HepG2 (cell line): Measurements from ENCODE around the gene PRRT2. TPM values are rescaled to one million over a fixed set of nuclear protein-coding genes. Genes with fewer than 3 reads are reported as not detected.

ENCODE experiments used
- ASH2L ChIP-seq: fragments of 300-600, 200-600 bp; sonication (generic); IDR thresholded peaks from 2 replicates; pipeline ENCODE4 v1.7.0; 2017; ENCODE audit warnings: low read depth, mild to moderate bottlenecking, moderate library complexity, mixed read lengths, low read length; ENCODE audit not compliant: insufficient read length
- FOSL2 ChIP-seq: sonication (generic); formaldehyde crosslinking; IDR thresholded peaks from 2 replicates; pipeline ENCODE4 v1.4.0; 2020; ENCODE audit warnings: missing genetic modification reagents
- KLF13 ChIP-seq: sonication (generic); formaldehyde crosslinking; IDR thresholded peaks from 2 replicates; pipeline ENCODE4 v1.4.0; 2020; ENCODE audit warnings: mild to moderate bottlenecking, missing genetic modification reagents
- KLF16 ChIP-seq, 2 experiments: sonication (generic) in 1 of 2; formaldehyde crosslinking in 1 of 2; IDR thresholded peaks; 2 replicates each; pipeline versions ENCODE4 v1.6.1 to v1.8.0; 2016 to 2023; ENCODE audit warnings: missing genetic modification reagents in 2 of 2, missing compliant biosample characterization in 1 of 2
- MIER3 ChIP-seq: IDR thresholded peaks from 2 replicates; pipeline ENCODE4 v1.6.1; 2016; ENCODE audit warnings: missing compliant biosample characterization, borderline replicate concordance
- RFXANK ChIP-seq: IDR thresholded peaks from 2 replicates; pipeline ENCODE4 v1.6.1; 2016
- SMARCE1 ChIP-seq: fragments of 450-650 bp; IDR thresholded peaks from 2 replicates; pipeline ENCODE4 v1.6.1; 2017; ENCODE audit warnings: borderline replicate concordance
- TSC22D2 ChIP-seq: sonication (generic); formaldehyde crosslinking; IDR thresholded peaks from 2 replicates; pipeline ENCODE4 v1.5.1; 2020; ENCODE audit warnings: missing genetic modification reagents, mild to moderate bottlenecking, borderline replicate concordance
- WIZ ChIP-seq: sonication (generic); formaldehyde crosslinking; IDR thresholded peaks from 2 replicates; pipeline ENCODE4 v1.5.1; 2020; ENCODE audit warnings: mild to moderate bottlenecking, missing genetic modification reagents
- ZBTB7A ChIP-seq: sonication (generic); formaldehyde crosslinking; IDR thresholded peaks from 2 replicates; pipeline ENCODE4 v1.8.0; 2022; ENCODE audit warnings: mild to moderate bottlenecking, missing genetic modification reagents
- ZNF703 ChIP-seq: sonication (generic); formaldehyde crosslinking; IDR thresholded peaks from 2 replicates; pipeline ENCODE4 v1.5.1; 2020; ENCODE audit warnings: missing genetic modification reagents, mild to moderate bottlenecking, moderate library complexity, borderline replicate concordance
- polyA plus RNA-seq, 8 experiments: library from polyadenylated mRNA; depleted of rRNA in 3 of 8; stranded (reverse) in 7 of 8; unstranded in 1 of 8; fragments of >200 nt; fragmentation: Illumina TruSeq in 4 of 8; extraction: Trizol in 4 of 8; gene quantifications; 2 replicates each; pipeline versions ENCODE4 v1.2.1 to v1.2.3, GENCODE V29; 2011 to 2016; ENCODE audit warnings: low read depth in 4 of 8, missing spikeins in 1 of 8, mixed read lengths in 1 of 8; ENCODE audit not compliant: insufficient read depth in 1 of 8
- total RNA-seq, 5 experiments: library from RNA; depleted of rRNA; stranded (reverse); fragments of >200 nt; fragmentation: Illumina TruSeq; extraction: Trizol; gene quantifications; 2 replicates each; pipeline ENCODE4 v1.2.3, GENCODE V29; 2016; ENCODE audit warnings: low read depth in 1 of 5
- TF ChIP-seq, protein P1 (sequence below): sonication (generic); formaldehyde crosslinking; IDR thresholded peaks from 2 replicates; pipeline ENCODE4 v1.5.0; 2020; ENCODE audit warnings: mild to moderate bottlenecking, missing genetic modification reagents, moderate library complexity
- TF ChIP-seq, protein P2 (sequence below): sonication (generic); formaldehyde crosslinking; IDR thresholded peaks from 2 replicates; pipeline ENCODE4 v1.4.0; 2020; ENCODE audit warnings: mild to moderate bottlenecking, missing genetic modification reagents
- TF ChIP-seq, protein P3 (sequence below): sonication (generic); formaldehyde crosslinking; IDR thresholded peaks from 2 replicates; pipeline ENCODE4 v1.8.0; 2022; ENCODE audit warnings: mild to moderate bottlenecking, missing genetic modification reagents; ENCODE audit not compliant: insufficient replicate concordance
- TF ChIP-seq, protein P4 (sequence below): sonication (generic); formaldehyde crosslinking; IDR thresholded peaks from 2 replicates; pipeline ENCODE4 v1.5.0; 2020; ENCODE audit warnings: mild to moderate bottlenecking, missing genetic modification reagents, borderline replicate concordance

Gene PRRT2
- total and polyA plus RNA-seq, 2 of the 13 experiments (the other 11 are each of a cell fraction or from before 2014, with no cell fraction given): 0.51 to 1.1 TPM

DNA sequence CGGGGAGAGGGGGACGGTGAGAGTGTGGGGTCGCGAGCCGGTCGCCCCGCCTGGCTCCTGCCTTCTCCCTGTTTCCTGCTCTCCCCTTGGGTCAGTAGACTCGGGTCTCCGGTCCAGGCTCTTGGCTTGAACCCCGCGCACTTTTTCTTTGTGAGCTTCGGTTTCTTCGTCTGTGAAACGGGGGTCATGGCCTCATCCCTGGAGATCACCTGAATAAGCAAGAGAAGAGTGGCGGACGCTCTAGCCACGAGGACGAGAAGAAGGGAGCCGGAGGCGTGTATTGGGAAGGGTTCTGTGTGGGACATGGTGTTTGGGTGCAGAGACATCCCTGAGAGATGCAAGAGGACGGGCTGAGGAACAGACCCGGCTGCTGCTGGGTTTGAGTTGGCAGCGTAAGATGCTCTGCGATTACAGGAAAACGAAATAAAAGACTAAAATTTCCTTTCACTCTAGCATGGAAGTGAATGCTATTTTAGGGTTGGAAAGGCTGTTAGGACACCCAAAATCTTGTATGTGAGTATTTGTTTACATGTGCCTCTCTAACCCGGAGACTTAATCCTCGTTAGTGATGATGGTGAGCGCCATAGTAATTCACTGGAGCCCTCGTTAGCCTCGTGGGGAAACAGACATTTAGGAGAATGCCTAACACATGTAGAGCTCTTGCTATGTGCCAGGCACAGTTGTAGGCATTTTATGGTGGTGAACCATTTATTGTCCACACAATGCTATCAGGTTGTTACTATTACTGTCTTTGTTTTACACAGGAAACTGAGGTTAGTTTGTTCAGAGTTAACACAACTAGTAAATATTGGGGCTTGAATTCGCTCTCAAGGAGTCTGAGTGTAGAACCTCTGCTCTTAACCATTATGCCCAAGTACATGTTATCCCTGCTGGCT lies 20.8 kb upstream of the PRRT2 start (continued):
- TF ChIP-seq, protein P1, sequence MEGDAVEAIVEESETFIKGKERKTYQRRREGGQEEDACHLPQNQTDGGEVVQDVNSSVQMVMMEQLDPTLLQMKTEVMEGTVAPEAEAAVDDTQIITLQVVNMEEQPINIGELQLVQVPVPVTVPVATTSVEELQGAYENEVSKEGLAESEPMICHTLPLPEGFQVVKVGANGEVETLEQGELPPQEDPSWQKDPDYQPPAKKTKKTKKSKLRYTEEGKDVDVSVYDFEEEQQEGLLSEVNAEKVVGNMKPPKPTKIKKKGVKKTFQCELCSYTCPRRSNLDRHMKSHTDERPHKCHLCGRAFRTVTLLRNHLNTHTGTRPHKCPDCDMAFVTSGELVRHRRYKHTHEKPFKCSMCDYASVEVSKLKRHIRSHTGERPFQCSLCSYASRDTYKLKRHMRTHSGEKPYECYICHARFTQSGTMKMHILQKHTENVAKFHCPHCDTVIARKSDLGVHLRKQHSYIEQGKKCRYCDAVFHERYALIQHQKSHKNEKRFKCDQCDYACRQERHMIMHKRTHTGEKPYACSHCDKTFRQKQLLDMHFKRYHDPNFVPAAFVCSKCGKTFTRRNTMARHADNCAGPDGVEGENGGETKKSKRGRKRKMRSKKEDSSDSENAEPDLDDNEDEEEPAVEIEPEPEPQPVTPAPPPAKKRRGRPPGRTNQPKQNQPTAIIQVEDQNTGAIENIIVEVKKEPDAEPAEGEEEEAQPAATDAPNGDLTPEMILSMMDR (CRISPR knock-in tag): 0 out of 2 replicates have a peak, but pooled peaks have one; percentile 6
- TF ChIP-seq KLF13 (CRISPR knock-in tag) (peak; percentile 10; the same call in 1 of the 2 replicates), ZNF703 (CRISPR knock-in tag) (0 out of 2 replicates have a peak, but pooled peaks have one; percentile 45), FOSL2 (CRISPR knock-in tag) (no peak), RFXANK (CRISPR knock-in tag) (no peak), ZBTB7A (0 out of 2 replicates have a peak, but pooled peaks have one; percentile 38), ASH2L (peak; percentile 88), MIER3 (CRISPR knock-in tag) (no peak), TSC22D2 (CRISPR knock-in tag) (0 out of 2 replicates have a peak, but pooled peaks have one; percentile 6), SMARCE1 (no peak), WIZ (no peak), KLF16 (CRISPR knock-in tag; IDR thresholded peaks at IDR 0.05) (peak in 1 of 2 experiments; percentile 25; a peak in 1 of 4 replicates)
- TF ChIP-seq, protein P2, sequence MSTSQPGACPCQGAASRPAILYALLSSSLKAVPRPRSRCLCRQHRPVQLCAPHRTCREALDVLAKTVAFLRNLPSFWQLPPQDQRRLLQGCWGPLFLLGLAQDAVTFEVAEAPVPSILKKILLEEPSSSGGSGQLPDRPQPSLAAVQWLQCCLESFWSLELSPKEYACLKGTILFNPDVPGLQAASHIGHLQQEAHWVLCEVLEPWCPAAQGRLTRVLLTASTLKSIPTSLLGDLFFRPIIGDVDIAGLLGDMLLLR (CRISPR knock-in tag): 0 out of 2 replicates have a peak, but pooled peaks have one; percentile 3
- TF ChIP-seq, protein P3, sequence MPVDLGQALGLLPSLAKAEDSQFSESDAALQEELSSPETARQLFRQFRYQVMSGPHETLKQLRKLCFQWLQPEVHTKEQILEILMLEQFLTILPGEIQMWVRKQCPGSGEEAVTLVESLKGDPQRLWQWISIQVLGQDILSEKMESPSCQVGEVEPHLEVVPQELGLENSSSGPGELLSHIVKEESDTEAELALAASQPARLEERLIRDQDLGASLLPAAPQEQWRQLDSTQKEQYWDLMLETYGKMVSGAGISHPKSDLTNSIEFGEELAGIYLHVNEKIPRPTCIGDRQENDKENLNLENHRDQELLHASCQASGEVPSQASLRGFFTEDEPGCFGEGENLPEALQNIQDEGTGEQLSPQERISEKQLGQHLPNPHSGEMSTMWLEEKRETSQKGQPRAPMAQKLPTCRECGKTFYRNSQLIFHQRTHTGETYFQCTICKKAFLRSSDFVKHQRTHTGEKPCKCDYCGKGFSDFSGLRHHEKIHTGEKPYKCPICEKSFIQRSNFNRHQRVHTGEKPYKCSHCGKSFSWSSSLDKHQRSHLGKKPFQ (CRISPR knock-in tag): peak; percentile 27
- TF ChIP-seq, protein P4, sequence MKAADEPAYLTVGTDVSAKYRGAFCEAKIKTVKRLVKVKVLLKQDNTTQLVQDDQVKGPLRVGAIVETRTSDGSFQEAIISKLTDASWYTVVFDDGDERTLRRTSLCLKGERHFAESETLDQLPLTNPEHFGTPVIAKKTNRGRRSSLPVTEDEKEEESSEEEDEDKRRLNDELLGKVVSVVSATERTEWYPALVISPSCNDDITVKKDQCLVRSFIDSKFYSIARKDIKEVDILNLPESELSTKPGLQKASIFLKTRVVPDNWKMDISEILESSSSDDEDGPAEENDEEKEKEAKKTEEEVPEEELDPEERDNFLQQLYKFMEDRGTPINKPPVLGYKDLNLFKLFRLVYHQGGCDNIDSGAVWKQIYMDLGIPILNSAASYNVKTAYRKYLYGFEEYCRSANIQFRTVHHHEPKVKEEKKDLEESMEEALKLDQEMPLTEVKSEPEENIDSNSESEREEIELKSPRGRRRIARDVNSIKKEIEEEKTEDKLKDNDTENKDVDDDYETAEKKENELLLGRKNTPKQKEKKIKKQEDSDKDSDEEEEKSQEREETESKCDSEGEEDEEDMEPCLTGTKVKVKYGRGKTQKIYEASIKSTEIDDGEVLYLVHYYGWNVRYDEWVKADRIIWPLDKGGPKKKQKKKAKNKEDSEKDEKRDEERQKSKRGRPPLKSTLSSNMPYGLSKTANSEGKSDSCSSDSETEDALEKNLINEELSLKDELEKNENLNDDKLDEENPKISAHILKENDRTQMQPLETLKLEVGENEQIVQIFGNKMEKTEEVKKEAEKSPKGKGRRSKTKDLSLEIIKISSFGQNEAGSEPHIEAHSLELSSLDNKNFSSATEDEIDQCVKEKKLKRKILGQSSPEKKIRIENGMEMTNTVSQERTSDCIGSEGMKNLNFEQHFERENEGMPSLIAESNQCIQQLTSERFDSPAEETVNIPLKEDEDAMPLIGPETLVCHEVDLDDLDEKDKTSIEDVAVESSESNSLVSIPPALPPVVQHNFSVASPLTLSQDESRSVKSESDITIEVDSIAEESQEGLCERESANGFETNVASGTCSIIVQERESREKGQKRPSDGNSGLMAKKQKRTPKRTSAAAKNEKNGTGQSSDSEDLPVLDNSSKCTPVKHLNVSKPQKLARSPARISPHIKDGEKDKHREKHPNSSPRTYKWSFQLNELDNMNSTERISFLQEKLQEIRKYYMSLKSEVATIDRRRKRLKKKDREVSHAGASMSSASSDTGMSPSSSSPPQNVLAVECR (CRISPR knock-in tag): 0 out of 2 replicates have a peak, but pooled peaks have one; percentile 73
